Progenitor cell of endocrine pancreas (in vitro differentiated cells): ENCODE measurements around the gene ZNF565. TPM values are rescaled to one million over a fixed set of nuclear protein-coding genes. Genes with fewer than 3 reads are reported as not detected.
"Not testable (repeated sequence)": the region's sequence is repeated elsewhere in the genome, so short reads cannot be mapped to it uniquely, and the experiment has no call there.

Experiments
- DNase-seq: peaks from one replicate; pipeline ENCODE4 v3.0.0; 2021; ENCODE audit warnings: low spot score; ENCODE audit not compliant: unreplicated experiment
- H3K27ac Mint-ChIP-seq: 2 replicates; pipeline ENCODE4 v1.8.0; 2021; ENCODE audit warnings: mild to moderate bottlenecking, moderate library complexity, mixed read lengths
- H3K27me3 Mint-ChIP-seq: 2 replicates; pipeline ENCODE4 v1.8.0; 2021; ENCODE audit warnings: mixed read lengths
- H3K36me3 Mint-ChIP-seq: 2 replicates; pipeline ENCODE4 v1.8.0; 2022; ENCODE audit warnings: mixed read lengths; ENCODE audit not compliant: insufficient read depth
- H3K4me1 Mint-ChIP-seq: 2 replicates; pipeline ENCODE4 v1.8.0; 2021; ENCODE audit warnings: low read depth, mixed read lengths
- H3K4me3 Mint-ChIP-seq: 2 replicates; pipeline ENCODE4 v1.8.0; 2021; ENCODE audit warnings: low read depth, mild to moderate bottlenecking, moderate library complexity, mixed read lengths
- H3K9me3 Mint-ChIP-seq: 2 replicates; pipeline ENCODE4 v1.8.0; 2021; ENCODE audit warnings: low read depth, mixed read lengths
- CTCF ChIP-seq: fragments of 200-600 bp; sonication (generic); IDR thresholded peaks from one replicate; pipeline ENCODE4 v1.5.0; 2021; ENCODE audit warnings: antibody characterized with exemption, mild to moderate bottlenecking; ENCODE audit not compliant: unreplicated experiment
- total RNA-seq: library from RNA; stranded (reverse); gene quantifications from 2 replicates; pipeline ENCODE4 v1.2.1, GENCODE V29; 2021

Gene ZNF565
- total RNA-seq, 1 donor from 2014 or later = 8.2 TPM

- peaks cover 2% of the 10 kb centered on the region for H3K36me3 Mint-ChIP-seq
- H3K9me3 Mint-ChIP-seq = no peaks in the 10 kb centered on the region
- H3K4me1 Mint-ChIP-seq = no peaks in the 10 kb centered on the region
- no peaks in the 10 kb centered on the region for H3K27me3 Mint-ChIP-seq
- no peak overlapping the region for H3K4me3 Mint-ChIP-seq
- no peak for TF ChIP-seq CTCF
- H3K27ac Mint-ChIP-seq = no peak overlapping the region
- DNase-seq = no peak
Measured at GRCh38 chr19:36198119-36198518, 16.3 kb downstream of the ZNF565 start.

- Mint-ChIP-seq H3K4me3 (no peak overlapping the region), H3K9me3 (no peaks in the 10 kb centered on the region), H3K27me3 (no peaks in the 10 kb centered on the region), H3K4me1 (no peaks in the 10 kb centered on the region), H3K27ac (no peak overlapping the region), H3K36me3 (peaks cover 9% of the 10 kb centered on the region)
- no peak for TF ChIP-seq CTCF
- DNase-seq = no peak
Measured at GRCh38 chr19:36196249-36196648, 18.2 kb downstream of the ZNF565 start.

GRCh38 chr19:36186722-36187121, 27.7 kb downstream of the ZNF565 start:
- DNase-seq, H3K4me3 Mint-ChIP-seq, H3K9me3 Mint-ChIP-seq, H3K4me1 Mint-ChIP-seq, H3K36me3 Mint-ChIP-seq, H3K27ac Mint-ChIP-seq, H3K27me3 Mint-ChIP-seq: not testable (repeated sequence)

- peaks cover 1% of the 10 kb centered on the region for H3K36me3 Mint-ChIP-seq
- no peak for DNase-seq
- H3K9me3 Mint-ChIP-seq = no peaks in the 10 kb centered on the region
- H3K27ac Mint-ChIP-seq = peak overlapping the region; percentile 12
- no peak overlapping the region for H3K4me3 Mint-ChIP-seq
- TF ChIP-seq CTCF = no peak
- H3K27me3 Mint-ChIP-seq = no peaks in the 10 kb centered on the region
- H3K4me1 Mint-ChIP-seq = no peaks in the 10 kb centered on the region
Measured at GRCh38 chr19:36183245-36183628, 31.2 kb downstream of the ZNF565 start.

GRCh38 chr19:36182612-36183244, 31.7 kb downstream of the ZNF565 start:
- DNase-seq = no peak
- Mint-ChIP-seq H3K9me3 (no peaks in the 10 kb centered on the region), H3K27ac (peak overlapping the region; percentile 12), H3K27me3 (no peaks in the 10 kb centered on the region), H3K36me3 (peaks cover 1% of the 10 kb centered on the region), H3K4me3 (no peak overlapping the region), H3K4me1 (no peaks in the 10 kb centered on the region)
- no peak for TF ChIP-seq CTCF

- H3K27me3 Mint-ChIP-seq, H3K9me3 Mint-ChIP-seq, H3K4me3 Mint-ChIP-seq, H3K4me1 Mint-ChIP-seq, H3K36me3 Mint-ChIP-seq, DNase-seq, H3K27ac Mint-ChIP-seq: not testable (repeated sequence)
Measured at GRCh38 chr19:36179077-36179476, 35.4 kb downstream of the ZNF565 start.

- H3K9me3 Mint-ChIP-seq, H3K4me1 Mint-ChIP-seq, H3K4me3 Mint-ChIP-seq, H3K27ac Mint-ChIP-seq, H3K27me3 Mint-ChIP-seq, DNase-seq, H3K36me3 Mint-ChIP-seq: not testable (repeated sequence)
Measured at GRCh38 chr19:36173846-36174245, 40.6 kb downstream of the ZNF565 start.
